CD4-positive, alpha-beta T cell treated with Interleukin-6 for 4 hours (primary cell): ENCODE measurements around the gene ZGLP1.

Experiments used
- DNase-seq: peaks from one replicate; pipeline ENCODE4 v3.0.0-alpha.2; 2020; ENCODE audit warnings: mixed read lengths

Gene ZGLP1

DNA sequence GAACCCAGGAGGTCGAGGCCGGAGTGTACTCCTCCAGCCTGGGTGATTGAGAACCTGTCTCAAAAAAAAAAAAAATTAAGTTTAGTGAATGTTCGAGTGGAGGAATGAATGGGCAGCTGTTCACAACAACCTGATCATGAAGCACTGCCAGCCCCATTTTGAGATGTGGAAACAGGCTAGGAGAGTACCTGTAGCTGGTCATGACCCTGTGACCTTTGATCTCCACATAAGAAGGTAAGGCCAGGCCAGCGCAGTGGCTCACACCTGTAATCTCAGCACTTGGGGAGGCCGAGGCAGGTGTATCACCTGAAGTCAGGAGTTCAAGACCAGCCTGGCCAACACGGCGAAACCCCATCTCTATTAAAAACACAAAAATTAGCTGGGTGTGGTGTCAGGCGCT lies 16.1 kb upstream of the ZGLP1 start:
- DNase-seq: no peak

DNA sequence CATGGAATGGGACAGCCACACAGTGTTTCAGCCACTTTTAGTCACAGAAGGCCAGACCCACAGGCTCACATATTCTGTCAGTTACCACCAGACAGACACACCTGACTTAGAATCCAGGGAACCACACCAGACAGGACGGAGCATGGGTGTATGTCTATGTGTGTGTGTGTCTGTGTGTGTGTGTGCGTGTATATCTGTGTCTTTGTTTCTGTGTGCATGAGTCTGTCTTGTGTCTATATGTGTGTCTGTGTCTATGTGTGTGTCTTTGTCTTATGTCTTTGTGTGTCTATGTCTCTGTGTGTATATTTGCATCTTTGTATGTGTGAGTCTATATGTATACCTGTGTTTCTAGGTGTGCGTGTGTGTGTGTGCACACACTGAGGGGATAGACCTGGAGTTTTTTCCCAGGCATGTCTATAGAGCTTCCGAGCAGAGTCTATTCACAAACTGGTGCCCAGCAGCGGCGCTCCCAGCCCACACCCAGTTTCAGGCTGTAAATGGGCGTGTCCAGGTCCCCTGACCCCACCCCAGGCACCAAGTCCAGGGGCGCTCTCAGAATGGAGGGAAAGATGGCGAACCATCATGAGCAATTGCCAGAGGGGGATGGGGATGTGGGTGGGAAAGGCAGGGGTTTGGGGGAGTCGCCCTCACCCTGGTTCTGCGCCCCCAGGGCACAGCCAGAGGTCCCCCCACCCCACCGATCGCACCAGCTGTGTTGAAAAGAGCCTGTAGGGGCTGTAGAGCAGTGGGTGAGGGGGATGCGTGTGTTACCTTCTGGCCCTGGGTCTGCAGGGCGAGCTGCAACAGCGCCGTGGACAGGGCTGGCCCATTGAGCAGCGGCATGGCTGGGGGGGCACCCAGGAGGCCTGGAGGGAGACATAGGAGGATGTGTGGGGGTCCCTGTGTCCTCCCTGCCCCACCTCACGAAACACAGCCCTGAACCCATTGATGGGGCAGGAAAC lies 12.5 kb upstream of the ZGLP1 start:
- no peak for DNase-seq

DNA sequence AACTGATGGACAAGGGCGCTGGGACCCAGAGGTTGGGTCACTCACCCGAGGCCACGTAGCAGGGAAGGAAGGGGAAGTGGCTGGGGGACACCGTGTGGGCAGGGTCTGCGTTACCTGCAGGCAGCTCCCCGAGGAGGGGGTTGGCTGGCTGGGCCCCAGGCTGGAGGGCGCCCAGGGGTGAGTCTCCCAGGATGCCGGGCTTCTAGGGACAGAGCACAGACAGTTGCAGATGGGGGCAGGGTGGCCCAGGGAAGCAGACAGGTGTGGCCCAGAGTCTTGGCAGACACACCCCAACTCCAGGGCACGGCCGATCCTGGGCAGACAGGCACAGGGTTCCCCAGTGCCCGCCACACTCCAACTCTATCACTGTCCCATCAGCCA lies 11.8 kb upstream of the ZGLP1 start:
- DNase-seq: no peak

DNA sequence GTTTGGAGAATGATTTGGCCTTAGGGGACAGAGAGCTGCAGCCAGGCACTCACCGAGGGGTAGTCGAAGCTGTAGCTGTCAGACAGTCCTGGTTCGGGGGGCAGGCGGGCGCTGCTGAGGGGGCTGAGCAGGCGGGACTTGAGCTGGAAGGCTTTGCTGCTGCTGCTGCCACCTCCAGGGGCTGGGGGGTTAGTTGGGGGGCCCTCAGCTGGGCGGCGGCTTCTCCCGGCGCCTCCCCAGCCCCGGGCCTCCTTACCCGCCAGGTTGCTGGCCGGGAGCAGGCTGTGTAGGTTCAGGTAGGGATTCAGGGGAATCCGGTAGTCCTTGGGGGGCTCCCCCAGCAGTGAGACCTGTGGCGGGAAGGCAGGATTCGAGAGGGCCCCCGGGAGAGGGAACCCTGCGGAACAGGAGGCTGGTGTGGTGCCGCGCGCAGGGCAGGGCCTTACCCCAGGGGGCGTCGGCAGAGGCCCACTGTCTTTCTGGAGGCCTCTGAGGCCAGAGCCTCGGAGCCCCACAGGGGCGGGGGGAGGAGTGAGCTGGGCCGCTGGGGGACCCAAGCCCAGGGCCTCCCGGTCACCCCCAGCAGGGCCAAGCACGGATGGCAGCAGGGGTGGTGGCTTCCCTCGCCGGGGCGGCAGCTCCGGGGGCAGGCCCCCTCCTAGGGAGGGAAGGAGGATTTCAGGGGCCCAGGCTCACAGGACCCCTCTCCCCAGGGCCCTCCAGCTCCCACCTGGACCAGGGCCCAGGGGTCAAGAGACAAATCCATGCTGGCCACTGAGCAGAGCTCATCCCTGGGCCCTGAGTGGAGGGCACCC lies 11.2 kb upstream of the ZGLP1 start:
- DNase-seq: no peak

DNA sequence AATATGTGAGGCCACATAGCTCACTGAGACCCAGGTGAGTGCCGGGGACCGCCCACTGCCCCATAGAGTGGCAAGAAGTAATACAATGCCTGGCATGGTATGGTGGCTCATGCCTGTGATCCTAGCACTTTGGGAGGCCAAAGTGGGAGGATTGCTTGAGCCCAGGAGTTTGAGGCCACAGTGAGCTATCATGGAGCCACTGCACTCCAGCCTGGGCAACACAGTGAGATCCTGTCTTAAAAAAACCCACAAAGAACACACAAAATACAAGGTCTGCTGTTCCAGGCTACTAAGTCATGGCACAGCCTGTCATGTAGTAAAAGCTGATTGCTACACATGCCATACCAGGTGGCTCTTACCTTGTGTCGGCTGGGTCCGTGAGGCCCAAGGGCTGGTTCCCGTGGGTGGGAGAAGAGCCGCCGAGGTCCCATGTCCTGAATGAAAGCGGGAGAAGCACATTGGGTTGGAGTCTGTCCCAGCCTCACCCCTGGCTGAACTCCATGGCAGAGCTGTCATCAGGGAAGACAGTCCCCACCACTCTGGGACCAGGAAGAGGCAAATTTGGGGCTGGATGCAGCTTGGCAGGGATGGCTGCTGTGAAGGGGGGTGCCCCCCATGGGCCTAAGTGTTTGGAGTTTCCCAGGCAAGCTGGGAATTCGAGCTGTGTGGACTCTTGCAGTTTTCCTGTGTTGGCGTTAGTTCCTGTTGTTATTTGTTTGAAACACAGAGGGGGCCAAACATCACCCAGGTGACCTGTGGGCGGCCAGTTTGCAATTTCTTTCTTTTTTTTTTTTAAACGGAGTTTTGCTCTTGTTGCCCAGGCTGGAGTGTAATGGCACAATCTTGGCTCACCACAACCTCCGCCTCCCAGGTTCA lies 9.4 kb upstream of the ZGLP1 start:
- DNase-seq: no peak

DNA sequence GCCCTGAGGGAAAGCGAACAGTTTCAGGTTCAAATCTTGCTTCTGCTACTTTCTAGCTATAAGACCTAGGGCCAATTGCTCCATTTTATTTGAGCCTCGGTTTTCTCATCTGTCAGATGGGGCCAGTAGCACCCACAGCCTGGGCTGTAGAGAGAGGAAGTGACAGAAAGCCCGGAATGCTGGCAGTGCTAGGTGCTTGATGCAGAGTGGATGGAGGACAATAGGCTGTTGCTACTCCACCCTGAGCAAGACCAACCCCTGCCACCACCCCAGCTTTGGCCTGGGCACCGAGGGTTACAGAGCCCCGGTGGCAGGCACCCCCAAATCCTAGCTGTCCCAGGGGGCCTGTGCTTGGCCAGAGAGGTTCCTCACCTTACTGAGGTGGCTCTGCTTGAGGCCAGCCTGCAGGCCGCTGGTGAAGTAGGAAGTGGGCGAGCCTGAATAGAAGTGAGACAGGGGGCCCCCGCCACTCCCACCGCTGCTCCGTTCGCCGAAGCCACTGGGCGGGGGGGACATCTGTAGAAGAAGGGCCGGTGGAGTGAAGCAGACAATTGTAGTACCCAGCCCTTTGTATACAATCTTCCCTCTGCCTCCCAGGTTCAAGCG lies 8.3 kb upstream of the ZGLP1 start:
- no peak for DNase-seq

DNA sequence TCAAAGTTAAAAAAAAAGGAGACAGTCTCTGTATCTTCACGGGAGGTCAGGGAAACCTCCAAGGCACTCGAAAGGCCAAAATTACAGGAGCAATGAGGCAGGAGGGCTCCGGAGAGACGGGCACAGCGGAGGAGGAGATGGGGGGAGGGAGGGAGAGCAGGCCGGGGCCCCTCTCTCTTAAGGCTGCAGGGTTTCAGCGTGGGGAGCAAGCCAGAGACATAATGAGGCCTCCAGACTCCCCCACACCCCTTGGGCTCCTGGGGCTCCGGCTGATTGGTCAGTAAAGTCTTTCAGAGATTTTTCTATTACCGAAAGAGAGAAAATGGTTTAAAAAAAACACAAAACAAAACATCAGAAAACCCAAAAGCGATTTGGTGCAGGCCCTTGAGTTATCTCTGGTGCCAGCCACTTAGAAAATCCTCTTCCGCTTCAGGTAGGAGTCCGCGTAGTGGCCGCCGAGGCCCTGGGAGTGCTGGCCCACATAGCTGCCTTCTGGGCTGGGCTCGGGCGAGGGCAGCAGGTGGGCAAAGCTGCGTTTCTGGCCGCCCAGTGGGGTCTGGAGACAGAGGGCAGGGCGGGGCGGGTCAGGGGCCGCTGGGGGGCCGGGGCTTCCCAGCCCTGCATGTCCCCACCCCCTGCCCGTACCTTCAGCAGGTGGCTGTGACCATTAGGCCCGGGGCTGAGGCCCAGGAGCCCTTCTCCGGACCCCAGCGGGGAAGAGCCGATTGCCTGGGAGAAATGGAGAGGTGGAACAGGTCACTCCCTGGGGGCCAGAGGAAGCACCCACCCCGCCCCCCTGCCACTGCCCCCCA lies 7.6 kb upstream of the ZGLP1 start:
- DNase-seq: no peak

DNA sequence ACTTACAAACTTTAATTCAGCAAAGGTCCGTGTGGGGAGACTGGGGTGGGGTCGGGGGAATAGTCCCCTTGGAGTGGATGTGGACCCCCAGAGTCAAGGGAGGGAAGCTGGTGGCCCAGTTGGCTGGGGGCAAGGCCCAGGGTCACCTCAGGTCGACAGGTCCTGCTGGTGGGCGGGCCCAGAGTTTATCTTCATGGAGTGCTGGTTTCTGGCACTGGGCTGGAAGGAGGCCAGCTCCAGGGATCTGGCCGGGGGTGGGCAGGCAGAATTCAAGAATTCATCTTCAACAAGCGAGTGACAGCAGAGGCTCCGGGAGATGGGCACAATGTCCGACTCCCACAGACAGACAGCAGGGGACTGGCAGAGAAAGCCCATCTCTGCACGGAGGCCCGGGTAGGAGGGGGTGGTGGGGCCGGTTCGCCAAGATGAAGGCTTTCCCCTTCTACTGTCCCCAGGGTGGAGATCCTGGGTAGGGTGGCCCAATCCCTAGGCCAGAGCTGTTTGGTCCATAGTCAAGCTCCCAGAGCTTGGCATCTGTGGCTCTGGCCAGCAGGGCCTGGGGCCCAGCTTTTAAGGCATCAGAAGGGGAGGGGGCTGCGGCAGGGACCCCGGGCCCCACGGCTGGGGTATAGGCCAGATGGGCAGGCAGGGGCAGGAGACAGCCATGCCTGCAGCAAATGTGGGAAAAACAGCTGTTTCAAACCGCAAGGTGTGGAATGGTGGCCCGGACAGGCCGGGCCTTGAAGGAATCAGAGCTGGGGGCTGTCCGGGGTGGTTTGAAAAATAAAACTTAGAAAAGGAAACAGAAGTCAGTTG lies 6.8 kb upstream of the ZGLP1 start:
- no peak for DNase-seq

DNA sequence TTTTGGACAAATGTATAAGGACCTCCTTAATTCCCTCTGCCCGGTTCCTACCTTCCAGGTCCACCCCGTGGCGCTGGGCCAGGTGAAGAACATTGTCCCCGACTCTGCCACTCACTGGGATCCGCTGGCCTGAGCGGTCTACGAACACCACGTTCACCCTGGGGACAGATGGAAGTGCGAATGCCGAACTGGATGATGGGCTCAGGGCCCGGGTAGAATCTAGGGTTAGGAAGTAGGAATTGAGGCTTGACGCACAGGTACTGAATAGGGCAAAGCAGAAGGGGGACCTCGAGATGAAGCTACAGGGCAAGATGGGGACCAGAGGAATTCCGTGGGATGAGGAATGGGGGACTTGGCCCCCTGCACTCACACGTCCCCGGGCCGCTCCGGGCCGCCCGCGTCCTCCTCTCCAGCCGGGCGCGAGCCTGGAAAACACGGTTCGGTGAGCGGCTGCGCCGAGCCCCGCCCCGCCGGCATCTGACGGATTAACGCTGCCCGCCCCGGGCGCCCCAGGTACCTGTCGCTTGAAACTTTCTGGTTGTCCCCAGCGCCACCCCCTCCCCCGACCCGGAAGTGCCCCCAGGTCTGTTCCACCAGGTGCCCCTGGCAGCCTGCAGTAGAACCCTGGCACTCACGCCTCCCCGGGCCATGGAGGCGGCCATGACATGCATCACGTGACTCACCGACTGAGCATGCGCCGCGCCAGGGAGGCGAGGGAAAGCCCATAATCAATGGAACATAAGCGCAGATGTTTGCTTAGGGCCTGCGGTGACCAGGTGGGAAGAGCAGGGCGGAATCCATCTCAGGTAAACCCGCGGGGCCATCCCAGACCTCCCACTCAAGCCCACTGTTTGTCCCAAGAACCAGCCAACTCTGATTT lies 6.0 kb upstream of the ZGLP1 start, which contains the start of gene FDX2:
TSS of gene FDX2 (minus strand) at position 681 of the 880 bp plus-strand sequence. CDS start at position 662, 19 bp downstream.
- peak; percentile 94 for DNase-seq

DNA sequence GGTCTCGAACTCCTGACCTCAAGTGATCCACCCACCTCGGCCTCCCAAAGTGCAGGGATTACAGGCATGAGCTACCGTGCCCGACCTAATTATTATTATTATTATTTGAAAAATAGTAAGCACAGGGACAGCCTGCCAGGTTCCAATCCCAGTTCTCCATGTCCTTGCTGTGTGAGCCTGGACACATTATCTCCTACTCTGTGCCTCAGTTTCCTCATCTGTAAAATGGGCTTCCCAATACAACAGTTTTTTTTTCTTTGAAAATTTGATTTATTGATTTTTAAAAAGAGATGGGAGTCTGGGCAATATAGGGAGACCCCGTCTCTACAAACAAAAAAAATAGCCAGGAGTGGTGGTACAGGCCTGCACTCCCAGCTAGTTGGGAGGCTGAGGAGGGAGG lies 3.3 kb downstream of the ZGLP1 start:
- no peak for DNase-seq

DNA sequence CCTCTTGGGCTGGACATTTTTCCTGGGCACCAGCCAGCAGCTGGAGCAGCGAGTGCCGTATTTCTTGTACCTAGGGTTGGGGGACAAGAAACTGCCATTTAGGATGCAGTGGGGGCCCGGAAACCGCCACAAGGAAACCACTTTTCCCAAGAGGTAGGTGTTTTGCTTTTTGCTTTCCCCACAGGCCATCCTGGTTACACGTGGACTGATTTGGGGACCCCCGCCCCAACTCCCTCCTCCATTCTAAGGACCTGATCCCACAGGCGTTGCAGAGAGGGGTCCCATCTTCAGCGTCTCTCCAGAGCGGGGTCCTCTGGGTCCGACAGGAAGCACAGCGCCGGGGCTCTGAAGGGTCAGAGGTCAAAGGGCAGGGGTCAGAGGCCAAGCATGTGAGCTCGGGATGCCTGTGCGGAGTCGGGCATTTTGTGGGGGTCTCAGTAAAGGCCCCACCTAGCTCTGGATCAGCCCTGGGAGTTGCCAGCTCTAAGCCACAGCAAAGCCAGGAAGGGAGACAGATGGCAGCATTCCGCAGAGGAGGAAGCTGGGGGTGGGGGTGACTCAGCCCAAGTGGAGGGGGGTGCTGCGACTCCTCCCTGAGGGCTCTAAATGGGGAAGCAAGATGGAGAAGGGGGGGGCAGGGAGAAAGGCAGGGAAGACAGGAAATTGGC lies 4.3 kb downstream of the ZGLP1 start:
- no peak for DNase-seq

DNA sequence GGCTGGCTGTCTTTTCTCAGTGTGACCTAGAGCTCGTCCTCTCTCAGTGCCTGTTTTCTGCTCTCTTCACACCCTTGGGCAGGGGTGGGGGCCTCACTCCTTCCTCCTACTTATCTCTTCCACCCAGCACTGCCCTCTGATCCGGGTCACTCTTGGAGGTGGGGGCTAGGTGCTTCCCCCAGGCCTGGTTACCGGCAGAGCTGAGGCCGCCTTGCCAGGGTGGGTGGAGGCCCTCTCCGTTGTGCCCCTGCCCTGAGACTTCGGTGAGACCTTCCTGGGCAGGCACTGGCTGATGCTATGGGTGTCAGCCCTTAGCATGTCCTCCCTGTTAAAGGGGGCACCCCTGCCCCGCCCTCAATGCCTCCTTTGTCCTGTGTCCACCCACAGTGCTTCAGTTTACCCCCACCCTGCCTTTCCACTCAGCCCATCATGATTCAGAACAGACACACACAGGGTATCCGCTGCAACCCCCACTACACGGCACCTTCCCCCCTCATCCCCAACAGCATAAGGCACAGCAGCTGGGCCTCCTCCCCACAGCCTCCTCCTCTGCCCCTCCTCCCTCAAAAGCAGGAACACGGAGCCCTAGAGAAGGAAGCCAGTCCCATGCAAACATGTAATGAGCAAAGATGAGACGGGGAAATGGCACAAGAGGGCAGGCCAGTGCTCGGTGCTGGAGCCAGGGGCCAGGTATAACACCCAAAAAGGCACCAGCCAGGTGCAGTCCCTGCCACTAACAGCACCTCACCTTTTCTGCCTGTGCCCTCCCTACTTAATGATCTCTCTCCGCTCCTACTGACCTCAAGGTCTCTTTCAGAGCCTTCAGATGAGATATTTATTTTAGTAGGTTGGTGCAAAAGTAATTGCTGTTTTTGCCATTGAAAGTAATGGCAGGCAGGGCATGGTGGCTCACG lies 9.8 kb downstream of the ZGLP1 start:
- no peak for DNase-seq

DNA sequence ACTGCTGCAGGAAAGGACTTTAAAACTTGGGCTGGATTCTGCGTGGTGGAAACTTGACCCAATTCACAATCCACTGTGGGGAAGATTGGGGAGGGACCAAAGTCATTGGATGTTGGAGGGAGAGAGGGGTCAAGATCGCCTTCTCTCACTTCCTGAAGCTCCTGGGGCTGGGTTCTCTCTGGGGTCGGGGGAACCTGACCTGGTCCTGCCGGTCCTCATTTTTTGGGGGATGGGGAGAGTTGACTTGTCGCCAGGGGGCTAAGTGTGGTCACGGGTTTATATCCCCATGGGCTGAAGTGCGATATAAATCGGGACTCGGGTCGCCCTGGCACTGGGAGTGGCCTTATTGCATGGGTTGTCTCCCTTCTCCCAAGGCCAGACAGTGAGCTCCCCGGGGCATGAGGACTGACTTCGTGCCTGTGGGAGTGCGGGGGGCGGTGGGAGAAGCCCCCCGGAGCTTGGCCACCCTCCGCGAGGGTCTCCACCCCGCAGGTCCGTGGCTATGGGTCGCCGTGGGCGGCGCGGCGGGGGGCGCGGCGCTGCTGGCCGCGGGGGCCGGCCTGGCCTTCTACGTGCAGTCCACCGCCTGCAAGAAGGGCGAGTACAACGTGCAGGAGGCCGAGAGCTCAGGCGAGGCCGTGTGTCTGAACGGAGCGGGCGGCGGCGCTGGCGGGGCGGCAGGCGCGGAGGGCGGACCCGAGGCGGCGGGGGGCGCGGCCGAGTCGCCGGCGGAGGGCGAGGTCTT lies 13.6 kb downstream of the ZGLP1 start:
- DNase-seq: no peak

DNA sequence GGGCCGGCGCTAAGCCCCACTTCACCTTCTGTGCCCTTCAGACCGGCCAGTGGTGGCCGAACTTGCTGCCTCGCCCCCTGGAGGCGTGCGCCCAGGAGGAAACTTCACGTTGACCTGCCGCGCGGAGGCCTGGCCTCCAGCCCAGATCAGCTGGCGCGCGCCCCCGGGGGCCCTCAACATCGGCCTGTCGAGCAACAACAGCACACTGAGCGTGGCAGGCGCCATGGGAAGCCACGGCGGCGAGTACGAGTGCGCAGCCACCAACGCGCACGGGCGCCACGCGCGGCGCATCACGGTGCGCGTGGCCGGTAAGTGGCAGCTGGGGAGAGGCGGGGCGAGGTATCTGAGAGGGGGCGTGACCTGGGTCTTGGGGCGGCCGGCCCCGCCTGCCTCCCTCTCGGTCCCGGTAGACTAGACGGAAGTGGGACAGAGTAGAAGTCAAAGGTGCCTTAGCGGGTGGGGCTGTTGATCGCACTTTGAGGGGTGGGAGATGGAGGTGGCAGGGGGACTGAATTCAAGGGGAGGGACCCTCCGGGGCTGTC lies 14.2 kb downstream of the ZGLP1 start:
- DNase-seq: peak; percentile 83

DNA sequence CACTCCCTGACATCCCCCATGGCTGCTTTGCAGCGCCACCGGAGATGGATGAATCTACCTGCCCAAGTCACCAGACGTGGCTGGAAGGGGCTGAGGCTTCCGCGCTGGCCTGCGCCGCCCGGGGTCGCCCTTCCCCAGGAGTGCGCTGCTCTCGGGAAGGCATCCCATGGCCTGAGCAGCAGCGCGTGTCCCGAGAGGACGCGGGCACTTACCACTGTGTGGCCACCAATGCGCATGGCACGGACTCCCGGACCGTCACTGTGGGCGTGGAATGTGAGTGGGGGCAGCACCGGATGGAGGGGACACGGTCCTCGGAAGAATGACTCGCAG lies 15.3 kb downstream of the ZGLP1 start:
- DNase-seq: no peak

DNA sequence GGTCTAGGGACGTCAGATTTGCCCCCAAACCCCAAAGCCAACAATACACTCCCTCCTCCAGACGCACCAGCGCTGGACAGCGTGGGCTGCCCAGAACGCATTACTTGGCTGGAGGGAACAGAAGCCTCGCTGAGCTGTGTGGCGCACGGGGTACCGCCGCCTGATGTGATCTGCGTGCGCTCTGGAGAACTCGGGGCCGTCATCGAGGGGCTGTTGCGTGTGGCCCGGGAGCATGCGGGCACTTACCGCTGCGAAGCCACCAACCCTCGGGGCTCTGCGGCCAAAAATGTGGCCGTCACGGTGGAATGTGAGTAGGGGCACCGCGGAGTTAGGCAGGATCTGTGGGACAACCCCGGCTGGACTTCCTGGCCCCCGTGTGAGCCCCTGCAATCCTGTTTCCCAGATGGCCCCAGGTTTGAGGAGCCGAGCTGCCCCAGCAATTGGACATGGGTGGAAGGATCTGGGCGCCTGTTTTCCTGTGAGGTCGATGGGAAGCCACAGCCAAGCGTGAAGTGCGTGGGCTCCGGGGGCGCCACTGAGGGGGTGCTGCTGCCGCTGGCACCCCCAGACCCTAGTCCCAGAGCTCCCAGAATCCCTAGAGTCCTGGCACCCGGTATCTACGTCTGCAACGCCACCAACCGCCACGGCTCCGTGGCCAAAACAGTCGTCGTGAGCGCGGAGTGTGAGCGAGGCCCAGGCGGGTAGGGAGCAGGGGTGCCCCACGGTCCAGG lies 15.8 kb downstream of the ZGLP1 start:
- DNase-seq: no peak
